ENCODE data around the gene P2RX2.

GRCh38 chr12:132603240-132604150, 15.1 kb upstream of the P2RX2 start:
- TF ChIP-seq, protein P1, sequence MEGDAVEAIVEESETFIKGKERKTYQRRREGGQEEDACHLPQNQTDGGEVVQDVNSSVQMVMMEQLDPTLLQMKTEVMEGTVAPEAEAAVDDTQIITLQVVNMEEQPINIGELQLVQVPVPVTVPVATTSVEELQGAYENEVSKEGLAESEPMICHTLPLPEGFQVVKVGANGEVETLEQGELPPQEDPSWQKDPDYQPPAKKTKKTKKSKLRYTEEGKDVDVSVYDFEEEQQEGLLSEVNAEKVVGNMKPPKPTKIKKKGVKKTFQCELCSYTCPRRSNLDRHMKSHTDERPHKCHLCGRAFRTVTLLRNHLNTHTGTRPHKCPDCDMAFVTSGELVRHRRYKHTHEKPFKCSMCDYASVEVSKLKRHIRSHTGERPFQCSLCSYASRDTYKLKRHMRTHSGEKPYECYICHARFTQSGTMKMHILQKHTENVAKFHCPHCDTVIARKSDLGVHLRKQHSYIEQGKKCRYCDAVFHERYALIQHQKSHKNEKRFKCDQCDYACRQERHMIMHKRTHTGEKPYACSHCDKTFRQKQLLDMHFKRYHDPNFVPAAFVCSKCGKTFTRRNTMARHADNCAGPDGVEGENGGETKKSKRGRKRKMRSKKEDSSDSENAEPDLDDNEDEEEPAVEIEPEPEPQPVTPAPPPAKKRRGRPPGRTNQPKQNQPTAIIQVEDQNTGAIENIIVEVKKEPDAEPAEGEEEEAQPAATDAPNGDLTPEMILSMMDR (conservative IDR thresholded peaks at IDR 0.05; ENCODE audit: low read length), result no peak
- no peak for TF ChIP-seq EZH2phosphoT487 (IDR thresholded peaks at IDR 0.05; ENCODE audit: borderline replicate concordance, low read depth, low read length)

All from OCI-LY7 (cell line).